HepG2 (cell line): Measurements from ENCODE around the gene XPNPEP2. TPM values are rescaled to one million over a fixed set of nuclear protein-coding genes. Genes with fewer than 3 reads are reported as not detected.

Source experiments
- ATAC-seq: fragments of 200-7000 bp; cut with Tn5 transposase; 3 replicates; pipeline ENCODE4 v1.9.1; 2020; ENCODE audit warnings: mild to moderate bottlenecking, moderate library complexity
- BruUV-seq: library from RNA; stranded (reverse); fragments of 400-500 nt; replicated peaks from 2 replicates; lab custom pipeline; 2021; lab: Mats Ljungman, UMichigan
- CTCF ChIA-PET: fragments of 300-600 bp; formaldehyde crosslinking; extraction: SDS; loops from one replicate; lab custom pipeline; 2021; ENCODE audit warnings: low total read pairs, inconsistent platforms, low intra/inter-chr PET ratio; lab: Yijun Ruan, JAX
- POLR2A ChIA-PET: fragments of 350-600 bp; sonication (Branson Sonifier 250); formaldehyde crosslinking; loops from one replicate; lab custom pipeline; 2020; ENCODE audit warnings: antibody characterized with exemption, inconsistent platforms; lab: Yijun Ruan, JAX
- DNase-seq: peaks from one replicate; pipeline ENCODE4 v3.0.0-alpha.2; 2015; ENCODE audit warnings: low spot score
- FAIRE-seq: peaks from 3 replicates; lab custom pipeline; 2011; peaks lifted over from hg19 to GRCh38; lab: Jason Lieb, UNC
- H2AFZ ChIP-seq: one replicate; pipeline ENCODE4 v1.6.1; 2011; ENCODE audit warnings: low read length, inconsistent platforms
- H3K27ac ChIP-seq: fragments of 300-600 bp; 3 replicates; pipeline ENCODE4 v1.8.0; 2011; ENCODE audit warnings: mixed run types, mild to moderate bottlenecking, mixed read lengths, low read length, inconsistent platforms; ENCODE audit not compliant: insufficient read depth; ENCODE audit errors: extremely low read length
- H3K27me3 ChIP-seq, 2 experiments: fragments of 200-600 bp in 1 of 2; 2 replicates in 1 of 2; 3 replicates in 1 of 2; pipeline versions ENCODE4 v1.6.0 to v1.8.0; 2011; ENCODE audit warnings: low read length in 2 of 2, mild to moderate bottlenecking in 2 of 2, moderate library complexity in 2 of 2, inconsistent platforms in 1 of 2; ENCODE audit not compliant: insufficient read depth in 2 of 2, control insufficient read depth in 1 of 2
- H3K36me3 ChIP-seq, 2 experiments: fragments of 200-600 bp in 1 of 2; replicated peaks in 1 of 2; 2 replicates in 1 of 2; 3 replicates in 1 of 2; pipeline versions ENCODE4 v1.5.1 to v1.8.0; 2011; ENCODE audit warnings: low read length in 2 of 2, inconsistent platforms in 1 of 2; ENCODE audit not compliant: insufficient read depth in 2 of 2, control insufficient read depth in 1 of 2
- H3K4me1 ChIP-seq: 2 replicates; pipeline ENCODE4 v1.5.1; 2012; ENCODE audit warnings: low read length, inconsistent platforms; ENCODE audit not compliant: insufficient read depth
- H3K4me2 ChIP-seq: 2 replicates; pipeline ENCODE4 v1.6.0; 2011; ENCODE audit warnings: low read depth, low read length, inconsistent platforms
- H3K4me3 ChIP-seq, 3 experiments: fragments of 200-600 bp in 1 of 3; sonication (generic), shearing (Covaris generic) in 1 of 3; replicated peaks in 1 of 3; 2 replicates each; pipeline ENCODE4 v1.5.1; 2011 to 2016; ENCODE audit warnings: low read length in 3 of 3, inconsistent platforms in 2 of 3, low read depth in 2 of 3, mild to moderate bottlenecking in 2 of 3, control low read depth in 1 of 3, mixed read lengths in 1 of 3; ENCODE audit not compliant: insufficient read depth in 1 of 3
- H3K79me2 ChIP-seq: one replicate; pipeline ENCODE4 v1.6.1; 2011; ENCODE audit warnings: low read length, inconsistent platforms; ENCODE audit not compliant: insufficient read depth
- H3K9ac ChIP-seq: 2 replicates; pipeline ENCODE4 v1.6.0; 2011; ENCODE audit warnings: mild to moderate bottlenecking, low read depth, low read length, inconsistent platforms; ENCODE audit not compliant: insufficient read depth
- H3K9me3 ChIP-seq: 2 replicates; pipeline ENCODE4 v1.5.1; 2012; ENCODE audit warnings: mild to moderate bottlenecking, low read length
- H4K20me1 ChIP-seq: 2 replicates; pipeline ENCODE4 v1.6.0; 2011; ENCODE audit warnings: inconsistent platforms, mild to moderate bottlenecking, low read length, moderate library complexity; ENCODE audit not compliant: insufficient read depth
- ARNT2 ChIP-seq: sonication (generic); formaldehyde crosslinking; IDR thresholded peaks from 2 replicates; pipeline ENCODE4 v1.8.0; 2022; ENCODE audit warnings: mild to moderate bottlenecking, low read depth, missing genetic modification reagents, moderate library complexity
- ATF4 ChIP-seq, 2 experiments: fragments of 450-650 bp in 1 of 2; sonication (generic) in 1 of 2; formaldehyde crosslinking; IDR thresholded peaks; 2 replicates each; pipeline versions ENCODE4 v1.5.0 to v1.8.0; 2020 to 2022; ENCODE audit warnings: mild to moderate bottlenecking in 1 of 2, missing genetic modification reagents in 1 of 2
- CERS6 ChIP-seq: sonication (generic); formaldehyde crosslinking; IDR thresholded peaks from 2 replicates; pipeline ENCODE4 v1.5.0; 2020; ENCODE audit warnings: missing genetic modification reagents
- EEA1 ChIP-seq: sonication (generic); formaldehyde crosslinking; IDR thresholded peaks from 2 replicates; pipeline ENCODE4 v1.5.1; 2020; ENCODE audit warnings: mild to moderate bottlenecking, missing genetic modification reagents, borderline replicate concordance
- FOSL2 ChIP-seq: sonication (generic); formaldehyde crosslinking; IDR thresholded peaks from 2 replicates; pipeline ENCODE4 v1.4.0; 2020; ENCODE audit warnings: missing genetic modification reagents
- HMG20B ChIP-seq: conservative IDR thresholded peaks from 2 replicates; pipeline ENCODE4 v1.6.1; 2016; ENCODE audit warnings: missing genetic modification reagents, missing compliant biosample characterization
- MYNN ChIP-seq: sonication (generic); formaldehyde crosslinking; IDR thresholded peaks from 2 replicates; pipeline ENCODE4 v1.4.0; 2020; ENCODE audit warnings: mild to moderate bottlenecking, low read depth, missing genetic modification reagents
- RFX5 ChIP-seq: IDR thresholded peaks from 2 replicates; pipeline ENCODE4 v1.6.1; 2011; ENCODE audit warnings: low read depth, low read length, improper control_type of control experiment
- RFXAP ChIP-seq: sonication (generic); formaldehyde crosslinking; IDR thresholded peaks from 2 replicates; pipeline ENCODE4 v1.4.0; 2020; ENCODE audit warnings: missing genetic modification reagents, borderline replicate concordance
- RORA ChIP-seq: sonication (generic); formaldehyde crosslinking; IDR thresholded peaks from 2 replicates; pipeline ENCODE4 v1.5.0; 2020; ENCODE audit warnings: mild to moderate bottlenecking, missing genetic modification reagents, moderate library complexity
- SOX5 ChIP-seq: IDR thresholded peaks from 2 replicates; pipeline ENCODE4 v1.6.1; 2016; ENCODE audit warnings: borderline replicate concordance
- SOX6 ChIP-seq, 2 experiments: fragments of 450-650 bp in 1 of 2; sonication (generic) in 1 of 2; formaldehyde crosslinking in 1 of 2; IDR thresholded peaks; 2 replicates each; pipeline versions ENCODE4 v1.4.0 to v1.6.1; 2017 to 2020; ENCODE audit warnings: antibody characterized with exemption in 1 of 2, mild to moderate bottlenecking in 1 of 2, missing genetic modification reagents in 1 of 2
- TCF12 ChIP-seq, 2 experiments: fragments of 450-650 bp in 1 of 2; sonication (generic) in 1 of 2; formaldehyde crosslinking in 1 of 2; IDR thresholded peaks; 2 replicates each; pipeline versions ENCODE4 v1.6.1 to v1.8.0; 2017 to 2022; ENCODE audit warnings: antibody characterized with exemption in 1 of 2, mild to moderate bottlenecking in 1 of 2, missing genetic modification reagents in 1 of 2, moderate library complexity in 1 of 2
- TERF1 ChIP-seq: sonication (generic); formaldehyde crosslinking; IDR thresholded peaks from 2 replicates; pipeline ENCODE4 v1.8.0; 2022; ENCODE audit warnings: mild to moderate bottlenecking, missing genetic modification reagents, moderate library complexity
- TMF1 ChIP-seq: sonication (generic); formaldehyde crosslinking; IDR thresholded peaks from 2 replicates; pipeline ENCODE4 v1.8.1; 2022; ENCODE audit warnings: low read depth, missing genetic modification reagents
- ZFP62 ChIP-seq: sonication (generic); formaldehyde crosslinking; IDR thresholded peaks from 2 replicates; pipeline ENCODE4 v1.4.0; 2020; ENCODE audit warnings: missing genetic modification reagents
- ZNF224 ChIP-seq: sonication (generic); formaldehyde crosslinking; IDR thresholded peaks from 2 replicates; pipeline ENCODE4 v1.5.0; 2020; ENCODE audit warnings: mild to moderate bottlenecking, missing genetic modification reagents
- WGBS: methylation state at CpG from one replicate; pipeline ENCODE4 v1.1.6; 2017; ENCODE audit warnings: low lambda C conversion rate; 5-methylcytosine and 5-hydroxymethylcytosine counted together
- in situ Hi-C: cut with HindIII; loops from 2 replicates; pipeline ENCODE4 v1.10.0; 2017; ENCODE audit warnings: low pct_unique_long_range_greater_than_20kb; ENCODE audit not compliant: extremely low pct_ligation_motif_present
- intact Hi-C: fragments of 100-400 bp; cut with micrococcal nuclease; formaldehyde crosslinking; loops from one replicate; pipeline ENCODE4 v1.10.0; 2022; ENCODE audit not compliant: unreplicated experiment
- polyA plus RNA-seq, 8 experiments: library from polyadenylated mRNA; depleted of rRNA in 3 of 8; stranded (reverse) in 7 of 8; unstranded in 1 of 8; fragments of >200 nt; fragmentation: Illumina TruSeq in 4 of 8; extraction: Trizol in 4 of 8; gene quantifications; 2 replicates each; pipeline versions ENCODE4 v1.2.1 to v1.2.3, GENCODE V29; 2011 to 2016; ENCODE audit warnings: low read depth in 4 of 8, missing spikeins in 1 of 8, mixed read lengths in 1 of 8; ENCODE audit not compliant: insufficient read depth in 1 of 8
- total RNA-seq, 5 experiments: library from RNA; depleted of rRNA; stranded (reverse); fragments of >200 nt; fragmentation: Illumina TruSeq; extraction: Trizol; gene quantifications; 2 replicates each; pipeline ENCODE4 v1.2.3, GENCODE V29; 2016; ENCODE audit warnings: low read depth in 1 of 5

XPNPEP2 gene
- total and polyA plus RNA-seq, 2 of the 13 experiments (the other 11 are each of a cell fraction or from before 2014, with no cell fraction given): 1.1 to 1.8 TPM

GRCh38 chrX:129773649-129774458 lies 35.1 kb downstream of the XPNPEP2 start (continued):
- TF ChIP-seq TERF1 (CRISPR knock-in tag) (no peak), ZFP62 (CRISPR knock-in tag) (no peak), TCF12 (IDR thresholded peaks at IDR 0.05) (no peak), TCF12 (CRISPR knock-in tag; IDR thresholded peaks at IDR 0.05) (no peak), CERS6 (no peak), EEA1 (no peak), ZNF224 (CRISPR knock-in tag) (no peak), TMF1 (CRISPR knock-in tag) (no peak)

- in situ Hi-C loops: no loop called here
- TF ChIP-seq HMG20B (CRISPR knock-in tag) (no peak), RFXAP (CRISPR knock-in tag) (no peak), ATF4 (CRISPR knock-in tag; IDR thresholded peaks at IDR 0.05) (no peak), SOX5 (CRISPR knock-in tag) (peak; percentile 18; the same call in 1 of the 2 replicates), SOX6 (IDR thresholded peaks at IDR 0.05) (no peak), SOX6 (CRISPR knock-in tag; IDR thresholded peaks at IDR 0.05) (no peak), MYNN (CRISPR knock-in tag) (no peak), ARNT2 (CRISPR knock-in tag) (no peak), RFX5 (no peak), RORA (CRISPR knock-in tag) (no peak), FOSL2 (peak; percentile 43)
Observed at GRCh38 chrX:129777218-129778030, 38.6 kb downstream of the XPNPEP2 start.

More at GRCh38 chrX:129777218-129778030, 38.6 kb downstream of the XPNPEP2 start:
- Histone ChIP-seq H3K79me2 (no peaks in the 10 kb centered on the region), H3K4me3 (no peak overlapping the region), H3K9ac (no peak overlapping the region), H3K36me3 (no peaks in the 10 kb centered on the region), H3K27ac (peak overlapping the region; percentile 51), H3K9me3 (no peaks in the 10 kb centered on the region), H3K4me1 (peaks cover 49% of the 10 kb centered on the region), H3K27me3 (no peaks in the 10 kb centered on the region), H3K4me2 (0 out of 2 replicates have a peak overlapping the region, but pooled peaks have one; percentile 1), H2AFZ (no peak overlapping the region), H4K20me1 (no peaks in the 10 kb centered on the region)
- FAIRE-seq (no peak), DNase-seq (peak; percentile 19), ATAC-seq (peak; percentile 37)
- WGBS: 49% methylated on average over 14 of the region's 30 CpGs
- intact Hi-C loops: no loop called here
- ChIA-PET POLR2A (no interaction called here), CTCF (no interaction called here)
- BruUV-seq: no TSS peak
